K562 (cell line): ENCODE data around the gene RPS6KA4. TPM values are rescaled to one million over a fixed set of nuclear protein-coding genes. Genes with fewer than 3 reads are reported as not detected.

Experiments
- ATF7 ChIP-seq: fragments of 450-650 bp; IDR thresholded peaks from 2 replicates; pipeline ENCODE4 v1.7.1; 2014; ENCODE audit warnings: mild to moderate bottlenecking, moderate library complexity
- L3MBTL2 ChIP-seq: fragments of 450-650 bp; IDR thresholded peaks from 2 replicates; pipeline ENCODE4 v1.6.1; 2016; ENCODE audit warnings: mild to moderate bottlenecking, moderate library complexity
- PML ChIP-seq: IDR thresholded peaks from 2 replicates; pipeline ENCODE4 v1.6.1; 2012; ENCODE audit warnings: low read length, inconsistent platforms
- SIN3A ChIP-seq, 2 experiments: fragments of 150-350 bp in 1 of 2; IDR thresholded peaks; 2 replicates each; pipeline ENCODE4 v1.6.1; 2011 to 2016; ENCODE audit warnings: borderline replicate concordance in 2 of 2, low read depth in 2 of 2, low read length in 2 of 2, mild to moderate bottlenecking in 2 of 2, moderate library complexity in 2 of 2; ENCODE audit not compliant: control insufficient read depth in 1 of 2
- TAF7 ChIP-seq: fragments of 450-650 bp; IDR thresholded peaks from 2 replicates; pipeline ENCODE4 v1.6.1; 2016; ENCODE audit warnings: missing genetic modification characterization, missing compliant biosample characterization
- TBP ChIP-seq: optimal IDR thresholded peaks from 2 replicates; pipeline ENCODE3; 2011; ENCODE audit warnings: low read depth, low read length, improper control_type of control experiment
- ZNF133 ChIP-seq: fragments of 250-450 bp; sonication (Bioruptor Pico); IDR thresholded peaks from 2 replicates; pipeline ENCODE4 v1.4.0; 2020; ENCODE audit warnings: mild to moderate bottlenecking
- ZNF165 ChIP-seq: fragments of 250-450 bp; sonication (Bioruptor Pico); IDR thresholded peaks from 2 replicates; pipeline ENCODE4 v1.4.0; 2020; ENCODE audit warnings: borderline replicate concordance
- ZNF561 ChIP-seq: fragments of 450-650 bp; formaldehyde crosslinking; conservative IDR thresholded peaks from 2 replicates; pipeline ENCODE4 v1.4.0; 2020; ENCODE audit warnings: mild to moderate bottlenecking, moderate library complexity
- polyA plus RNA-seq, 8 experiments: library from polyadenylated mRNA; depleted of rRNA in 4 of 8; stranded (reverse) in 5 of 8; unstranded in 3 of 8; fragments of >200 nt; fragmentation: Nextera tagmentation in 2 of 8; fragmentation: Illumina TruSeq in 1 of 8; extraction: Ambion mirVana in 2 of 8; extraction: Trizol in 1 of 8; gene quantifications; 2 replicates each; pipeline versions ENCODE4 v1.2.1 to v1.2.3, GENCODE V29; 2011 to 2014; ENCODE audit warnings: inconsistent platforms in 1 of 8, missing spikeins in 1 of 8
- total RNA-seq, 7 experiments: library from RNA; depleted of rRNA in 6 of 7; stranded (reverse); fragments of >200 nt in 6 of 7; fragmentation: Illumina TruSeq in 2 of 7; extraction: Trizol in 2 of 7; gene quantifications; 2 replicates each; pipeline versions ENCODE4 v1.2.1 to v1.2.3, GENCODE V29; 2011 to 2021; ENCODE audit warnings: low replicate concordance in 1 of 7
- TF ChIP-seq, protein P1 (sequence below): fragments of 450-650 bp; IDR thresholded peaks from 2 replicates; pipeline ENCODE4 v1.6.1; 2016; ENCODE audit warnings: low read depth
- TF ChIP-seq, protein P2 (sequence below): fragments of 450-650 bp; formaldehyde crosslinking; IDR thresholded peaks from 2 replicates; pipeline ENCODE4 v1.4.0; 2020; ENCODE audit warnings: mild to moderate bottlenecking, mixed read lengths
- TF ChIP-seq, protein P3 (sequence below), 3 experiments: fragments of 200-800 bp in 1 of 3; sonication (Bioruptor generic) in 1 of 3; sonication (generic) in 1 of 3; formaldehyde crosslinking in 1 of 3; IDR thresholded peaks; 2 replicates each; pipeline versions ENCODE4 v1.6.1 to v1.8.0; 2016 to 2022; ENCODE audit warnings: mild to moderate bottlenecking in 2 of 3, missing compliant biosample characterization in 2 of 3, missing genetic modification characterization in 2 of 3, missing genetic modification reagents in 1 of 3

The RPS6KA4 gene
- total and polyA plus RNA-seq, 9 of the 15 experiments (the other 6 are each of a cell fraction or from before 2014, with no cell fraction given) = 0.15 to 23.8 (median 9.8) TPM

DNA sequence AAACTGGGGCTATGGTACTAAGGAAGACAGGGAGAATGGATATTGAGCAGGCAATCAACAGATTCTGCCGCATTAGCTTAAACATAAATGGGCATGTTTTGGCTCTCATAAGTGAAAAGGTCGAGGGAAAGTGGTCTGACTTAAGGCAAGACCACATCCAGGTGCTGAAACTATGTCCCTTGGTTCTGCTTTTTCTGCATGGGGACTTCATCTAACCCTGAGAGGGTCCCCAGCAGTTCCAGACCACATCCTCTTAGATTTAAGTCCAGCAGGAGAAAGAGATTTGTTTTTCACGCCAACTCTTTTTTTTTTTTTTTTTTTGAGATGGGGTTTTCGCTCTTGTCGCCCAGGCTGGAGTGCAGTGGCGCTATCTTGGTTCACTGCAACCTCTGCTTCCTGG is 5.5 kb downstream of the RPS6KA4 start (continued):
- TF ChIP-seq, protein P1, sequence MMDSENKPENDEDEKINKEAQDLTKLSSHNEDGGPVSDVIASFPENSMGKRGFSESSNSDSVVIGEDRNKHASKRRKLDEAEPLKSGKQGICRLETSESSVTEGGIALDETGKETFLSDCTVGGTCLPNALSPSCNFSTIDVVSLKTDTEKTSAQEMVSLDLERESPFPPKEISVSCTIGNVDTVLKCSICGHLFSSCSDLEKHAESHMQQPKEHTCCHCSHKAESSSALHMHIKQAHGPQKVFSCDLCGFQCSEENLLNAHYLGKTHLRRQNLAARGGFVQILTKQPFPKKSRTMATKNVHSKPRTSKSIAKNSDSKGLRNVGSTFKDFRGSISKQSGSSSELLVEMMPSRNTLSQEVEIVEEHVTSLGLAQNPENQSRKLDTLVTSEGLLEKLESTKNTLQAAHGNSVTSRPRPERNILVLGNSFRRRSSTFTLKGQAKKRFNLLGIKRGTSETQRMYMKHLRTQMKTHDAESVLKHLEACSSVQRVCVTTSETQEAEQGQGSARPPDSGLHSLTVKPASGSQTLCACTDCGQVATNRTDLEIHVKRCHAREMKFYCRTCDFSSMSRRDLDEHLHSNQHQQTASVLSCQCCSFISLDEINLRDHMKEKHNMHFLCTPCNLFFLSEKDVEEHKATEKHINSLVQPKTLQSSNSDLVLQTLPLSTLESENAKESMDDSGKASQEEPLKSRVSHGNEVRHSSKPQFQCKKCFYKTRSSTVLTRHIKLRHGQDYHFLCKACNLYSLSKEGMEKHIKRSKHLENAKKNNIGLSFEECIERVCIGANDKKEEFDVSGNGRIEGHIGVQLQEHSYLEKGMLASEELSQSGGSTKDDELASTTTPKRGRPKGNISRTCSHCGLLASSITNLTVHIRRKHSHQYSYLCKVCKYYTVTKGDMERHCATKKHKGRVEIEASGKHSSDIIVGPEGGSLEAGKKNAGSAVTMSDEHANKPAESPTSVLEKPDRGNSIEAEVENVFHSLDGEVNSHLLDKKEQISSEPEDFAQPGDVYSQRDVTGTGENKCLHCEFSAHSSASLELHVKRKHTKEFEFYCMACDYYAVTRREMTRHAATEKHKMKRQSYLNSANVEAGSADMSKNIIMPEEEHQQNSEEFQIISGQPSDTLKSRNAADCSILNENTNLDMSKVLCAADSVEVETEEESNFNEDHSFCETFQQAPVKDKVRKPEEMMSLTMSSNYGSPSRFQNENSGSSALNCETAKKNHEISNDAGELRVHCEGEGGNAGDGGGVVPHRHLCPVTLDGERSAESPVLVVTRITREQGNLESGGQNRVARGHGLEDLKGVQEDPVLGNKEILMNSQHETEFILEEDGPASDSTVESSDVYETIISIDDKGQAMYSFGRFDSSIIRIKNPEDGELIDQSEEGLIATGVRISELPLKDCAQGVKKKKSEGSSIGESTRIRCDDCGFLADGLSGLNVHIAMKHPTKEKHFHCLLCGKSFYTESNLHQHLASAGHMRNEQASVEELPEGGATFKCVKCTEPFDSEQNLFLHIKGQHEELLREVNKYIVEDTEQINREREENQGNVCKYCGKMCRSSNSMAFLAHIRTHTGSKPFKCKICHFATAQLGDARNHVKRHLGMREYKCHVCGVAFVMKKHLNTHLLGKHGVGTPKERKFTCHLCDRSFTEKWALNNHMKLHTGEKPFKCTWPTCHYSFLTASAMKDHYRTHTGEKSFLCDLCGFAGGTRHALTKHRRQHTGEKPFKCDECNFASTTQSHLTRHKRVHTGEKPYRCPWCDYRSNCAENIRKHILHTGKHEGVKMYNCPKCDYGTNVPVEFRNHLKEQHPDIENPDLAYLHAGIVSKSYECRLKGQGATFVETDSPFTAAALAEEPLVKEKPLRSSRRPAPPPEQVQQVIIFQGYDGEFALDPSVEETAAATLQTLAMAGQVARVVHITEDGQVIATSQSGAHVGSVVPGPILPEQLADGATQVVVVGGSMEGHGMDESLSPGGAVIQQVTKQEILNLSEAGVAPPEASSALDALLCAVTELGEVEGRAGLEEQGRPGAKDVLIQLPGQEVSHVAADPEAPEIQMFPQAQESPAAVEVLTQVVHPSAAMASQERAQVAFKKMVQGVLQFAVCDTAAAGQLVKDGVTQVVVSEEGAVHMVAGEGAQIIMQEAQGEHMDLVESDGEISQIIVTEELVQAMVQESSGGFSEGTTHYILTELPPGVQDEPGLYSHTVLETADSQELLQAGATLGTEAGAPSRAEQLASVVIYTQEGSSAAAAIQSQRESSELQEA = no peak
- TF ChIP-seq ZNF165 (CRISPR knock-in tag) = no peak
- no peak for TF ChIP-seq TBP
- no peak for TF ChIP-seq ATF7
- no peak for TF ChIP-seq L3MBTL2
- TF ChIP-seq TAF7 (tag) = no peak
- TF ChIP-seq ZNF133 (CRISPR knock-in tag) = no peak
- no peak for TF ChIP-seq SIN3A (IDR thresholded peaks at IDR 0.05; ENCODE audit: borderline replicate concordance in 2 of 2, control insufficient read depth in 1 of 2, low read depth in 2 of 2, low read length in 2 of 2)
- no peak for TF ChIP-seq ZNF561 (CRISPR knock-in tag)
- TF ChIP-seq PML = no peak
- TF ChIP-seq, protein P2, sequence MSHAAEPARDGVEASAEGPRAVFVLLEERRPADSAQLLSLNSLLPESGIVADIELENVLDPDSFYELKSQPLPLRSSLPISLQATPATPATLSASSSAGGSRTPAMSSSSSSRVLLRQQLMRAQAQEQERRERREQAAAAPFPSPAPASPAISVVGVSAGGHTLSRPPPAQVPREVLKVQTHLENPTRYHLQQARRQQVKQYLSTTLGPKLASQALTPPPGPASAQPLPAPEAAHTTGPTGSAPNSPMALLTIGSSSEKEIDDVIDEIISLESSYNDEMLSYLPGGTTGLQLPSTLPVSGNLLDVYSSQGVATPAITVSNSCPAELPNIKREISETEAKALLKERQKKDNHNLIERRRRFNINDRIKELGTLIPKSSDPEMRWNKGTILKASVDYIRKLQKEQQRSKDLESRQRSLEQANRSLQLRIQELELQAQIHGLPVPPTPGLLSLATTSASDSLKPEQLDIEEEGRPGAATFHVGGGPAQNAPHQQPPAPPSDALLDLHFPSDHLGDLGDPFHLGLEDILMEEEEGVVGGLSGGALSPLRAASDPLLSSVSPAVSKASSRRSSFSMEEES (CRISPR knock-in tag) = no peak
- TF ChIP-seq, protein P3, sequence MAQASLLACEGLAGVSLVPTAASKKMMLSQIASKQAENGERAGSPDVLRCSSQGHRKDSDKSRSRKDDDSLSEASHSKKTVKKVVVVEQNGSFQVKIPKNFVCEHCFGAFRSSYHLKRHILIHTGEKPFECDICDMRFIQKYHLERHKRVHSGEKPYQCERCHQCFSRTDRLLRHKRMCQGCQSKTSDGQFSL (CRISPR knock-in tag; IDR thresholded peaks at IDR 0.05) = no peak
- TF ChIP-seq, protein P3 (tag; IDR thresholded peaks at IDR 0.05) = no peak
- TF ChIP-seq, all 486 proteins: peak for 0
